Activated CD4-positive, alpha-beta T cell treated with anti-CD3 and anti-CD28 coated beads, Interleukin-2, Interleukin-6, amounts not matched to agents 100 ng/mL and 50 ng/mL, durations not matched to agents 16 hours and 8 hours (primary cell): Measurements from ENCODE around the gene SCYL1.

Source experiments
- DNase-seq: peaks from one replicate; pipeline ENCODE4 v3.0.0-alpha.2; 2020

Gene SCYL1

DNA sequence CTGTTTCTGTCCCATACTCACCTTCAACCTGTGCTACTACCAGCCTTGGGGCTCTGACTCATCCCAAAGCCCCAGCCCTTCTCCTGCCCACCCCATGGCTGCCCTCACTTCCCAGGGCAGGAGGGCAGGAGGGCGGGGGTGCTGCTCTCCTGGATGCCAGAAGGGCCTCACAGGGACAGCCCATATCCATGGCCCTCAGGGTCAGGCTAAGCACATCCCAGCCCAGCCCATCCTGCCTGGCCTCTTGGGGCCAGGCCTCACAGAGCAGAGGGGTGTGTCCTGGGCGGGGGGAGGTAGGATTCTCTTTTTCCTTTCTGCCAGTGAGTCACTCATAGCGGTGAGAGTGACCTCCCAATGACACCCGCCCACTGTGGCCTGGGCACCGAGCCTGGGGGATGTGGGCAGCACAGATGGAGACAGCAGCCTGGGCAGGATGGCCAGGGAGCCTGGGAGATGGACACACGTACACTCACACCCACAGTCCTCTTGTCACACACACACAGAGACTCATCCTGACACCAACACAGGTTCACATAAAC, 30.9 kb downstream of the SCYL1 start:
- no peak for DNase-seq

DNA sequence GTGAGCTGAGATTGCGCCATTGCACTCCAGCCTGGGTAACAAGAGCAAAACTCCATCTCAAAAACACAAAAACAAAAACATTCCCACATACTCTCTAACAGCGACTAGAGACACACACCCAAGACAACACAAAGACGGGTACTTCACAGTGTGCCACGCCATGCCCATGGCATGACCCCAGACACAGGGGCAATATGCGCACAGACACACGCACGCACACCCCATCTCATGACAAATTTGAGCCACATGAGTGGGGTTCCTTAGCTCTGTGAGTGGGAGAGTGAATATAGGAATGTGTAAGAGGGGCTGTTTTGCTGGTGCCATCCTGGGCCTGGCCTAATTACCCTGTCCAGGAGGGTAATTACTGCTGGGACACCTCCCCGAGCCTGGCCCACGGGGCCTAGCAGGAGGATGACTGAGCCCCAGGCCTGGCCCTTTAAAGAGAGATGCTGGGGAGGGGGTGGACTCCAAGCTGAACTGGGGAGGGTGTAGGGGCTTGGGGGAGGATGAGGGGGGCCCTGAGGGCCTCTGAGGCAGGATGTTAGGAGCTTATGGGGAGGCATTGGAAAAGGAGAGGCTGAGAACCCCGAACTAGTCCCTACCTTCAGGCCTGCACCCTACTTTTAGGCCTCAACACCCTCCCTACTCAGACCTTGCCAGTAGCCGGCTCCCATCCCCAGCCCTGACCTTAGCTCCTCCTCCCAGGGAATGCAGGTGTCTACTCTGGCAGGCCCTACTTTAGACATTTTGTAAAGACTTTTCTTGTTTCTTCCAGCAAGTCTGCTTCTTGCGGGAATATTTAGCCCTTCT, 31.8 kb downstream of the SCYL1 start:
- DNase-seq, result no peak

DNA sequence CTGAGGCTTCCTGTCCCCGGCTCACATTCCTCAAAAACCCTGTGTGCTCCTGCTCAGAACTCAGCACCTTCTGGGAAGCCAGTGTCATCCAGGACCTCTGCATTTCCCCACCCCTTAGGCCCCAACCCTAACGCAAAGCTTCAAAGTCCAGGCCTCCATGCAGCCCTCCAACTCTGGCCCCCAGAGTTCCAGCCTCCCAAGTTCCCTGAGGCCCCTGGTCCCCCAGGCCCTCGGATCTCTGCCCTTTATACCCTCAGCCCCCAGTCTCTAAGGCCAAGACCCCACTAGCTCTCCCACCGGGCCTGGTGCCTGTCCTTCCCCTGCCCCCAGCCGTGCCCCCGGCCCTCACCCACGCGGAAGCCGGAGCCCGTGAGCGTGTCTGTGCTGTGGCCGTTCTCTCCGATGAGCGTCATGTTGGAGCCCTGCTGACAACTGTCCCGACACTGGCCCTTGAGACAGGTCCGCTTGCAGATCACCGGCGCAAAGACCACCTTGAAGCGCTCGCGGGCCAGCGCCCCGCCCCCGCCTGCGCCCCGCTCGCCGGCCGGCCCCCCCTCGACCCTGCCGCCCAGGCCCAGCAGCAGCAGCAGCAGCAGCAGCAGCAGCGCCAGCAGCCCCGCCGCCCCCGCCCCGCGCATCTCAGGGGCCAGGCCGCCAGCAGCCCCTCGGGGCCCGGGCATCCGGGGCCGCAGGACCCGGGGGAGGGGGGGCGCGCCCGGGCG, 32.6 kb downstream of the SCYL1 start:
- DNase-seq, result no peak

GRCh38 chr11:65558002-65558929, 33.4 kb downstream of the SCYL1 start, which contains the start of gene LTBP3:
Gene LTBP3 (minus strand): TSS chr11:65558359. CDS start chr11:65557959, 400 bp downstream.
- peak; percentile 45 for DNase-seq

GRCh38 chr11:65558930-65559509, 34.1 kb downstream of the SCYL1 start:
- DNase-seq, result no peak

GRCh38 chr11:65559535-65559934, 34.7 kb downstream of the SCYL1 start:
- DNase-seq, result no peak

DNA sequence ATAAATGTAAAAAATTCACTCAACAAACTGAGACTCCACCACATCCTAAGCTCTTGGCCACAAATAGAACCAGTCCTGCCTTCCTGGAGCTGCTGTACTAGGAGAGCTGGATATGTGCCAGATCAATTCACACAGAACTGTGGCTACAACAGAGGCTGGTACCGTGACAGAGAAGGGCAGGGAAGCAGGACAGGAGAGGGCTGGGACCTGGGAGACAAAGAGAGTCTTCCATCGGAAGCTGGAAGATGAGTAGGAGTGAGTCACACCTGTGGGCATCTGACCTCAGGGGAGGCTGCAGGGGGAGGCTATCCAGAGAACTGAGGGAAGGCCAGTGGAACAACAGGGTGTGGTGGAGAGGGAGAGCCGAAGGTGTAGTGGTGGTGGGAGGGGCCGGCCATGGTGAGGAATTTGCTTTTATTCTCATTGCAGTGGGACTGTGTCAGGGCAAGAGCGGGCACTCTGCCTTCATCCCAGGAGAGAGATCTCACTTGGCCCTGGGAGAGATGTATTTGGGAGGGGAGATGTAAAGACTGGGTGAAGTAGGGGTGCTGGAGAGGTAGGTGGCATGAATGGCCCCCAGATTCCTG, 35.2 kb downstream of the SCYL1 start:
- DNase-seq, result no peak

DNA sequence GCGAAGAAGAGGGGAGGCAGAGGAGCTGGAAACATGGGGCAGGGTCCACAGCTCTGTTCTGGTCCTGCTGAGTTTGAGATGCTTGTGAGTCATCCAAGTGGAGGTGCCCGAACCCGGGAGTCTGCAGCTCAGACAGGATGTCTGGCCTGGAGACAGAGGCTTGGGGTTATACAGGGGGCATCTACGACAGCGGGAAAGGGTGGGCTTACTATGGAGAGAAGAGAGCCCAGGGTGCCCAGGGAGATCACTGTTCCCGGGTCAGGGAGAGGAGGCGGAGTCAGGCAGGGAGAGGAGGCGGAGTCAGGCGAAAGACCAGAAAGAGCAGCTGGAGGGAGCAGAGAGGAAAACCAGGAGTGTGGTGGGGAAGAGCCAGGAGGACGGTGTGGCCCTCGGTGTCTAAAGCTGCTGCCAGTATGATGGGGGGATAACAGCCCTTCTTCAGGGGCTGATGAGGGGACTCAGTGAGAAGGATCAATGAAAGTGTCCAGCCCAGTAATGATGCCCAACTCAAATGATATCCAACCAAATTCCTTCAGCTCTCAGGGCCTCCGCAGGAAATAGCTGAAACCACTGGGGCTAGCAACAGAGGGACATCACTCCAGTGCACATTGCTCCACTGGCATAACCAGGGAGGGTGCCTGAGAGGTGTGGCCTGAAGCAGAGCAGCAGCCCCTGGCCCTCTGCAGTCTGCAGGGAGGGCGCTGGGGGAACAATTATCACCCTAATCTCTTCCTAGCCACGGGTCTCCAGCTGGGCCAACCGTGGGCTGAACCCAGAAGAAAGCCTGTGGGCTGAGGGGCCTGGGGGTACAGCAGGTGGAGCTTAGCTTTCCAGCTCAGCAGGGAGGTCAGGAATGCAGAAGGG, 35.9 kb downstream of the SCYL1 start:
- DNase-seq, result no peak

DNA sequence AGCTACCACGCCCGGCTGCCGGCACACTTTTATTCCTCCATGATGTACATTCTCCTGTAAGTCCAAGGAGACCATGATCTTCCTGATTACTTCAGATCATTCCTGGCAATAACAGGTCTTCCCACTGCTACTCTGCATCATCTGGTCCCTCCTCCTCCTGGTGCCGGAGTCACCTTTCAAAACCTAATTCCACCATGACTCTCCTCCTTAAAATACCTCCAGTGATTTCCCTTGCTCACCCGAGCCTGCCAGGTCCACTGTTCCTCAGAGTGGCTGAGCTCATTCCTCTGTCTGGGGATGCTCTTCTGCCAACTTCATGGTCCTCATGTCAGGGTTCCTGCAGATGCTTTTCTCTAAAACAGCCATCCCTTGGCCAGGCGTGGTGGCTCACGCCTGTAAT, 37.1 kb downstream of the SCYL1 start:
- DNase-seq, result no peak

- DNase-seq, result no peak
These were observed 37.9 kb downstream of the SCYL1 start for GRCh38 chr11:65562788-65563187.

DNA sequence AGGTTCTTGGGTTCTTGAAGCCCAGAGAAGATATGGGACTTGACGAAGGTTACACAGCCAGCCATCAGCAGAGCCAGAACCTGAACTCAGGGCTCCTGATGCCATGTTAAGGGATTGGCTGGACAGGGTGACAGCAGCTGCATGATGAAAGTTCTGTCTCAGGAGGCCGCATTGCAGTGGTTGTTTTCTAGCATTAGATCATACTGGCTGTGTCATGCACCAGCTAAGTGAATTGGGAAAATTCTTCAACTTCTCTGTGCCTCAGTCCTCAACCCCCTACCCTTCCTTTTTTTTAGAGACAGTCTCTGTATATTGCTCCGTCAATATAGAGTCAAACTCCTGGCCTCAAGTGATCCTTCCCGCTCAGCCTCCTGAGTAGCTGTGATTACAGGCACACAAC, 38.7 kb downstream of the SCYL1 start:
- no peak for DNase-seq

DNA sequence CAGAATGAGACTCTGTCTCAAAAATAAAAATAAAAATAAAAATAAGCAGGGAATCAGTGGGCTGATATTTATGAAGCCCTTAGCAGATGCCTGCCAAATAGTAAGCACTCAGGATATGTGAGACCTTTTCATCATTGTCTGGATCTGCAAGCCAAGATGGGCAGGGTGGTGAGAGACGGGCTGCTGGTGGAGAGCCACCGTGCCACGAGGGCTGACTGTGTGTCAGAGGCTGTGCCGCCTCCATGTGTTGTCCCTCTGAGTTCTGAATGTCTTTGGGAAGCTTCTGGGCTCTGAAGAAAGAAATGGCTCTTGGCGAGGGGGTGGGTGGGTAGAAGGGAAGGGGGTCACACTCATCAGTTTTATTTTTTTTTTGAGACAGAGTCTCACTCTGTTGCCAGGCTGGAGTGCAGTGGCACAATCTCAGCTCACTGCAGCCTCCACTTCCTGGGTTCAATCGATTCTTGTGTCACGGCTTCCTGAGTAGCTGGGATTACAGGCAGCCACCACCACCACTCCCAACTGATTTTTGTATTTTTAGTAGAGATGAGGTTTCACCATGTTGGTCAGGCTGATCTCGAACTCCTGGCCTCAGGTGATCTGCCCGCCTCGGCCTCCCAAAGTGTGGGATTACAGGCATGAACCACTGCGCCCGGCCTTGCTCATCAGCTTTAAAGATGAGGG, 40.1 kb downstream of the SCYL1 start:
- DNase-seq, result peak; percentile 27

DNA sequence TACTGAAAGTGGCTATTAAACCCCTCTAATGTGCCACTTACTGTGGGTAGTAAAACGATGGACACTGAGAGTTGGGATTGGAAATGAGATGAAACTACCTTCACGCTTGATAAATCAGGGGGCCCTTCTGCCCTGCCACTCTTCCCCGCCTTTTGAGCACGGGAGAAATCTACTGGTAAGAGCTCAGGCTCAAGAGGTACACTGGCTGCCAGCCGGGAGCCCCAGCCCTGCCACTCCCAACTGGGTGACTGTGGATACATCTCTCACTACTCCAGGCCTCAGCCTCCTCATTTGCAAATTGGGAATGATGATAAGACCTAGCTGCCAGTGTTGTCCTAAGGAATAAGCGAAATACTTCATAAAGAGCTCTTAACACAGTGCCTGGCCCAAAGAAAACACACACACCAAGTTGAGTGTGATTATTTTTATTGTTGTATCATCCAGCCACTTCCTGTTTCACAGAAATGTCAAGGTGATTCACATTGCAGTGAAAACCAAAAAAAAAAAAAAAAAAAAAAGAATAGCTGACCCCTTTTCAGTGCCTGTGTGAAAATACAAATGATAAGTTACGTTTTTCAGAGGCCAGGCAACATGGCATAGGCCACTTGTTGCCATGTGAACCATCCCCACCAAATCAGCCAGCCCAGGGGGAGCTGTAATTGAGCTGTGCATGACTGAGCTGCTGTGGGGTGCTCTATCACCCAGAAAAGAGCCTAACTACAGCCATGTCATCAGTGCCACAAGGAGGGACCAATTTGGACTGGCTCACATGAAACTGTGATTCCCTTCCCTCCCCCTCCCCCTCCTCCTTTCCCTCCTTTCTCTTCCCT, 41.0 kb downstream of the SCYL1 start:
- DNase-seq, result peak; percentile 42

GRCh38 chr11:65569164-65569972, 44.5 kb downstream of the SCYL1 start:
- no peak for DNase-seq

DNA sequence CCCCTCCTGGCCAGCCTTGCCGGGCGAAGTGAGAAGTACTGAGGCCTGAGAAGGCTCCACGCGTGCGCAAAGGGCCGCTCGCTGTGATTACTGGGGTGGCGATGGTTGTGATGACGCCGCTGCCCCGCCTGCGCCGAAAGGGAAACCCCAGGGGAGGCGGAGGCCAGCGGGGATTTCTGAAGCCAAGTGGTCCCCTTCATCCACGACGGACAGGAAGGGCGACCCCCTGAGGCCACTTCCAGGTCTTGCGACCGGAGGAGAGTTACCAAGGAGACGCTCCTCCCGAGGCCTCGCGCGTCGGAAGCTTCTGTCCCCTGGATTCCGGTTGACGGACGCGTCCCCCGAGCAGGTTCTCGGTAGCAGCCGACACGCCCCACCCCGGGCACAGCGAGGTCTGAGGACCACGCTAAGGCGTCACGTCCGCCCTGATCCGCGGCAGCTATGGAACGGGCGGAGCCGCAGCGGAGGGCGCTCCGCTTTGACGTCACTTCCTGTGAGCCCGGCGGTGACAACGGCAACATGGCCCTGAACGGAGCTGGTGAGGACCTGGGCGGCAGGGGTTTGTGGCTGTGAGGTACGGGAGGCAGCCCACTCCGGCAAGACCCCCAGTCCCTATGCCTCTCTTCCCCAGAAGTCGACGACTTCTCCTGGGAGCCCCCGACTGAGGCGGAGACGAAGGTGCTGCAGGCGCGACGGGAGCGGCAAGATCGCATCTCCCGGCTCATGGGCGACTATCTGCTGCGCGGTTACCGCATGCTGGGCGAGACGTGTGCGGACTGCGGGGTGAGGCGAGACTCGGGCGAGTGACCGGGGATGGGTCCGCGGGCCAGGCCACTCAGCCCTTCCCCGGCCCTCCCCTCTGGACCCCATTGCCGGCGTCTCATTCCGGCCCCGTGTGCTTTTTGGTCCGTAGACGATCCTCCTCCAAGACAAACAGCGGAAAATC, 45.4 kb downstream of the SCYL1 start, which contains the start of gene ZNRD2:
ZNRD2 (plus strand) TSS at position 505 of the 946 bp plus-strand sequence; CDS start at position 520, 15 bp downstream.
- peak; percentile 99 for DNase-seq

DNA sequence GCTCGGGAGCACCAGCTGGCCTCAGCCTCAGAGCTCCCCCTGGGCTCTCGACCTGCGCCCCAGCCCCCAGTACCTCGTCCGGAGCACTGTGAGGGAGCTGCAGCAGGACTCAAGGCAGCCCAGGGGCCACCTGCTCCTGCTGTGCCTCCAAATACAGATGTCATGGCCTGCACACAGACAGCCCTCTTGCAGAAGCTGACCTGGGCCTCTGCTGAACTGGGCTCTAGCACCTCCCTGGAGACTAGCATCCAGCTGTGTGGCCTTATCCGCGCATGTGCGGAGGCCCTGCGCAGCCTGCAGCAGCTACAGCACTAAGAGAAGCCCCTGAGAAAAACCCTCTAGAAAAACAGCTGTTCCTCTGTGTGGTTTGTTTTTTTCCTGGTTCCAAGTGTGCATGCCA, 46.5 kb downstream of the SCYL1 start:
- no peak for DNase-seq

GRCh38 chr11:65571940-65572339, 47.1 kb downstream of the SCYL1 start:
- DNase-seq, result no peak
